ENCODE results near the gene IL25.
"Not testable (repeated sequence)": the region's sequence is repeated elsewhere in the genome, so short reads cannot be mapped to it uniquely, and the experiment has no call there.

IL25 gene

DNA sequence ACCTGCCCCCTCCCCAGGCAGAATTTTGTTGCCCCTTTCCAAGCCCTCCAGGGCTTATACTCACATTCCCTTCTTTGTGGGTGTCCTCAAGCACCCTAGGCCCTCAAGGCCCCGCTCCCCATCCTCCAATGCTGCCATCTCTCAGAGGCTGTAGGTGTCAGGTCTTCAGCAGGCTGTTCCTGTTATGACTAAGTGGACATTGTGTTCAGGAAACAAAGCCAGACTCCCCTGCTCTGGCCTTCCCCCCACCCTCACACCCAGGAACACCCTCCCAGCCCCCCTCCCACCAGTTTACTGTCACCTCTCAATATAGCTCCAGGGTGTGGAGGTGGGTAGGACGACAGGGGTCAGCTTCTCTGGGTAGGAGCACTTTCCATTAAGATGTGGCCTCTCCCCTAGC is 36.9 kb downstream of the IL25 start:
- FAIRE-seq (no peak), DNase-seq (ENCODE audit: low spot score) (no peak)

DNA sequence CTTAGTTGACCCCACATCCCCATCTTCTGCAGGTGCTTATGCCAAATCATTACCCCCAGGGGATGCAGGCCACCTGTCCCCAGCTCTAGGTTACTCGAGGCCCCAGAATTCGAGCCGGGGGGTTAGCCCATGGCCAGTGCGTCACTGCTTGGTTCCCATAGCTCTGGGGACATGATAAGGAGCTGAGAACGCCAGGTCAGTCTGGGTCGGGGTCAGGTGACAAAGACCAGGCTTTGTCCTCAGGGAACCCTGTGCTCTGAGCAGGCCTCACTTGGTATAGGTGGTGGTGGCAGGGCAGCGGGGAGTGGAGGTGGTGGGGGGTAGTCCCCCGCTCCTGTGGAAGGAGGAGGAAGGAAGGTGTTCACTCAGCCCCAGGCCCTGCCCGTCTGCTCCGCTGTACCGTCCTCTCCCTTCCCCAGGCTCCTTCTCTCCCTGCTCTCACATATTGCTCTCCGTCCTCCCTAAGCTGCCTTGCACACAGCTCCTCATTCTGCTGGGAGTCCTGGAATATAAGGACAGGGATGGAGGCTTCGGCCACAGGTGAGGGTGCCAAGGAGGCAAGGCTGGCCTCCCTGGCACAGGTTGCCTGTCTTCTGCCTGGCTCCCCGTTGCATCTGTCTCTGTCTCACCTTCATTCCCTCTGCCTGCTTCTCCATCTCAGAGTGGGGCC is 37.5 kb downstream of the IL25 start:
- DNase-seq (ENCODE audit: low spot score) (no peak), FAIRE-seq (no peak)

DNA sequence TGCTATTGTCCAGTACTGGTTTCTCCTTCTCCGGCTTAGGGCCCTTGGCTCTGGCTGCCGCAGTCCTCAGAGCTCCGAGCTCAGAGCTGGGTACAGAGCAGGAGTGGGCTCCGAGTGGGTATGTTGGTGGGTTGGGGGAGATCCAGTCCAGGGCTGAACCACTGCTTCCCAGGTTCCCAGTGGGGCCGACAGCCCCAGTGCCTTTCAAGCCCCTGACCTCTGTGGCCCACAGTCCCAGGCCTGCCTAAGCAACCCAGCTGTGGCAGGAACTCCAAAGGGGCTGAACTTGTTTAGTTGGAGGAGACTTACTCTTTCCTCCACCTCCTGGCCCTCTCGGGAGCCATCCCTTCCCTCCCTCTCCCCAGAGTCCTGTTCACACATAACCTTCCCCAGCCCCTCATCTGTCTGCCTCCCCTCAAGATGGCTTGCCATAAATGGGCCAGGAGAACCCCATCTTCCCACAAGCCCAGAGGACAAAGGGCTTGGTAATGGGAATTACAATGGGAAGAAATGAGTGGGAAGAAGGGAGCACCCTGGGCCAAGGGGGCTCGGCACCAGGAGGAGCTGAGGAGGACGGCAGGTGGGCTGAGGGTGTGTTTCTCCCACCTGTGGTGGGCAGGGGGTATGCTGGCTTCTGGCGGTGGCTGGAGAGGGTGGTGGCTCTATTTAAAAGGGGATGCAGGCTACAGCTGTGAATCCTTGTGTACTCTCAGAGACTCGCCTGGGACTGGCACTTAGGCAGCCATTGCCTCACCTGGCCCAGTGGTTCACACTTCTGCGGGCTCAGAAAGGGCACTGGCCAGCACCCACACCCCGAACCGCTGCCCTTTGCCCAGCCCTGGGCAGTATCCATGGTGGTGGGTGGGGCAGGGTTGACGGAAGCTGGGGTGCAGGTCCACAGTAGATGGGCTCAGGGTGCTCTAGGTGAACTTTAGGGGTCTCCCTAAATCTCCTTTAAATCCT is 39.2 kb downstream of the IL25 start:
- FAIRE-seq = no peak
- DNase-seq (ENCODE audit: low spot score) = no peak

DNA sequence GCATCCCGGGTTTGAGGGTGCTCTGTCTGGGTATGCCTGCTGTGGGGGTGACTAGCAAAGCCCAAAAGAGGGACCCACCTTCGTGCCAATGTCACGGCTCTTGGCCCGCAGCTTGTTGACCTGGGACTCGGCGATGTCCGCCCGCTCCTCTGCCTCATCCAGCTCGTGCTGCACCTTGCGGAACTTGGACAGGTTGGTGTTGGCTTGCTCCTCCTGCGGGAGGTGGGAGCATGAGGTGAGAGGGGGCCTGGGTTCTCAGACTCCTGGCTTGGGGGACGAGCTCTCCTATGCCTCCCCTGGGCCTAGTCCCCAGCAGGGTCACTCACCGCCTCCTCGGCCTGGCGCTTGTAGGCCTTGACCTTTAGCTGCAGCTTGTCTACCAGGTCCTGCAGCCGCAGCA is 41.1 kb downstream of the IL25 start:
- DNase-seq (ENCODE audit: low spot score) = no peak
- no peak for FAIRE-seq

DNA sequence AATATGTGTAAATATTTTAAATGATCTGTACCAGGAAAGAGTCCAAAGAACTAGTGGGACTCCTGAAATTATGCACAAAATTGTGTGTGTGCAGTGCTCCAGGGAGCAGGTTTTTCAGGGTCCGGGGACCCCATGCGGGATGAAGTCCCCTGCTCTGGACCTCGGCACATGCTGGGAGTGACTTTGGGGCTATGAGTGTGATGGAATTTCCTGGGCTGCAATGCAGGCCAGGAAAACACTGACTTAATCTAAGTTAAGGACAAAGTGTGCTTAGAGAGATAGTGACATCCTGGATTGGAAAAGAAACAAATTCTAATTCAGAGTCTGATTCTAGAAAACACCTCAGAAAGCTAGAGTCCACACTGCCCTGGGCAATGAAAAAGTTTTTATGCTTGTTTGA is 41.6 kb downstream of the IL25 start:
- no peak for DNase-seq (ENCODE audit: low spot score)

DNA sequence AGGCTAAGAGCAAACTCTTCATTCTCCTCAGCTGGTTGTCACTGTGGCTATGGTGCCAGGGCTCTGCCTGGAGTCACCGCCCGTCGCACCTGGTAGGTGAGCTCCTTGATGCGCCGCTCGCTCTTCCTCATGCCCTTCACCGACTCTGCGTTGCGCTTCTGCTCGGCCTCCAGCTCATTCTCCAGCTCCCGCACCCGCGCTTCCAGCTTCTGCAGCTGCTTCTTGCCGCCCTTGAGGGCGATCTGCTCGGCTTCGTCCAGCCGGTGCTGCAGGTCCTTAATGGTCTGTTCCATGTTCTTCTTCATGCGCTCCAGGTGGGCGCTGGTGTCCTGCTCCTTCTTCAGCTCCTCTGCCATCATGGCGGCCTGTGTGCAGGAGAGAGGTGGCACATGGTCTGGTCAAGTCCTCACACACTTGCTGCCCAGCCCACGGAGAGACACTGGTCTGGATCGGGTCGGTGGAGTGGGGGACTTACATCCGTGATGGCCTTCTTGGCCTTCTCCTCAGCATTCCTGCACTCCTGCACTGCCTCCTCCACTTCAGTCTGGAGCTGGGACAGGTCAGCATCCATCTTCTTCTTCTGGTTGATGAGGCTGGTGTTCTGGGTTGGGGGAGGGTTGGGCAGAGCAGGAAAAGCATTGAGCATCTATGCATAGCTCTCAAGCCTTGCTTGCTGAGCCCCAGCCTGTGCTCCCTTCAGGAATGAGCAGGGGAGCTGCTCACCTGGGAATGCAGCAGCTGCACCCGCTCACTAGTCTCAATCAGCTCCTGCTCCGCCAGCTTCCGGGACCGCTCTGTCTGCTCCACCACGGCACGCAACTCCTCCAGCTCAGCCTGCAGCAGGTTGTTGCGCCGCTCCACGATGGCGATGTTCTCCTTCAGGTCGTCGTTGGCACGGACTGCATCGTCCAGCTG is 42.6 kb downstream of the IL25 start:
- no peak for FAIRE-seq
- no peak for DNase-seq (ENCODE audit: low spot score)

More for the DNA sequence above, 41.6 kb downstream of the IL25 start:
- FAIRE-seq = no peak

DNA sequence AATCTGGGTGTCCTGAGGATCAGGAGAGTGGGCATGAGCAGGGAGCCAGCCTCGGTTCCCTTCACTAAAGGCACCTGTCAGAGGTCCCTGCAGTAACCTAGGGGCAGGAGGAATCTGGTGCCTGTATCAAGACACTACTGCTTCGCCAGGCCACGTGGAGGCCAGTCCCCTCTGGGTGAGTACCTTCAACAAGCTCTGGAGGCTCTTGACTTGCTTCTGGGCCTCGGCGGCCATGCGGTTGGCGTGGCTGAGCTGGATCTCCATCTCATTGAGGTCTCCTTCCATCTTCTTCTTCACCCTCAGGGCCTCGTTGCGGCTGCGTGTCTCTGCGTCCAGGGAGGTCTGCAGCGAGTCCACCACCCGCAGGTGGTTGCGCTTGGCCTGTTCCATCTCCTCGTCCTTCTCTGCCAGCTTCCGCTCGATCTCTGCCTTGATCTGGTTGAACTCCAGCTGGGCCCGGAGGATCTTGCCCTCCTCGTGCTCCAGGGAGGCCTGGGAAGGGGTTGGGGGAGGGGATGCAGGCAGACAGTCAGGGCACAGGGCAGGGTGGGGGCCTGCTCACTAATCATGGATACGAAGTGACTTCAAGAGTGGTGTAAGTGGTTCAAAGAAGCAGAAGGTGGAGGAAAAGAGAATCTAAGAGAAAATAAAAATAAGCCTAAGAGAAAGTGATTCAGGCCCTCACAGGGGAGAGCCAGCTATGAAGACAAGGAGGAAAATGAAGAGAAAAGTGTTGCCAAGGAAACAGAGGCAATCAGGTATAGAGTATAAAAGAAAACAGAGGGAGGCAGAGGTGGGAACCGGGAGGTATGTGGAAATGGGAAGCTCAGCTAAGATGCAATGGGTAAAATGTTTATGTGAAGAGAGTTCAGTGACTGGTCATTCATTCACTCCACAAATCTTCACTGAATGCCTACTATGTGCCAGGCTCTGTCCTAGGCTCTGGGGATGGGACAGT is 43.5 kb downstream of the IL25 start:
- FAIRE-seq = no peak

DNA sequence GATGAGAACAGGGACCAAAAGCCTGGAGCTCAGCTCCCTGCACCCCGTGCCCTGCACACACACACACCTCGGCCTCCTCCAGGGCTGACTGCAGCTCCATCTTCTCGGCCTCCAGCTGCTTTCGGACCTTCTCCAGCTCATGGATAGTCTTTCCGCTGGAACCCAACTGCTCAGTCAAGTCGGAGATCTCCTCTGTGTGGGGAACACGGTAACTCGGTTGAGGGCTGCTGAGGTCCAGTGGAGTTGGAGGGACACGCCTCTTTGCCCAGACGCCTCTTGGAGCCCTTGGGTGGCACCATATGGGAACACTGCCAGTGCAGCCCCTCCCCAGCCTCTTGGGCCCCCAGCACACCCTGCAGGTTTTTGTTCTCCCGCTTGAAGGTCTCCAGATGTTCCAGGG is 44.2 kb downstream of the IL25 start:
- FAIRE-seq = no peak
- DNase-seq (ENCODE audit: low spot score) = no peak

More for the DNA sequence above, 43.5 kb downstream of the IL25 start:
- DNase-seq (ENCODE audit: low spot score) = no peak

DNA sequence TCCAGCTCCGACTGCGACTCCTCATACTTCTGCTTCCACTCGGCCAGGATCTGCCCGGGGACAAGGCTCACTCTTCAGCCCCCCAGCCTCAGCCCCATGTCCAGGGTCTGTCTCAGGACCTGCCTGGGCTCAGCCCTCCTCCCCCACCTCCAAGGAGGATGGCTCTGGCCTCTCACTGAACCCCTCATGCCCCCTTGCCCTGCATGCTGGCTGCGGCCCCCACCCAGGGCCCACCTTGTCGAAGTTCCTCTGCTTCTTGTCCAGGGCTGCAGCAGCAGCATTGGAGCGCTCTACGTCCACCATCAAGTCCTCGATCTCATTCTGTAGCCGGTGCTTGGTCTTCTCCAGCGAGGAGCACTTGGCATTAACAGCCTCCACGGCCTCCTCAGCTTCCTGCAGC is 44.7 kb downstream of the IL25 start:
- not testable (repeated sequence) for FAIRE-seq

DNA sequence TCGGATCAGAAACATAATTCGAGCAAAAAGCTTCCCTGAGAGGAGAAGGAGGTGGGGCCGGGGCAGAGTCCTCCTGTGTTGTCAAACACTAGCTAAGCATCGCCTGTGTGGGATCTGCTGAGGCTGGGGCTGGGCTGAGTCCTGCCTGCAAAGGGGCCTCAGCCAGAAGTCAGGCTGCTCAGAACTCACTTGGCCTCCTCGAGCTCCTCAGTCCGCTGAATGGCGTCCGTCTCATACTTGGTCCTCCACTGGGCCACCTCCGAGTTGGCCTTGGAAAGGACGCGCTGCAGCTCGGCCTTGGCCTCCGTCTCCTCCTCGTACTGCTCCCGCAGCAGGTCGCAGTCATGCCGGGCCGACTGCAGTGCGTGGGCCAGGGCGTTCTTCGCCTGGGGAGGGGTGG is 45.4 kb downstream of the IL25 start:
- no peak for DNase-seq (ENCODE audit: low spot score)
- no peak for FAIRE-seq

More for the DNA sequence above, 44.7 kb downstream of the IL25 start:
- DNase-seq (ENCODE audit: low spot score) = not testable (repeated sequence)

DNA sequence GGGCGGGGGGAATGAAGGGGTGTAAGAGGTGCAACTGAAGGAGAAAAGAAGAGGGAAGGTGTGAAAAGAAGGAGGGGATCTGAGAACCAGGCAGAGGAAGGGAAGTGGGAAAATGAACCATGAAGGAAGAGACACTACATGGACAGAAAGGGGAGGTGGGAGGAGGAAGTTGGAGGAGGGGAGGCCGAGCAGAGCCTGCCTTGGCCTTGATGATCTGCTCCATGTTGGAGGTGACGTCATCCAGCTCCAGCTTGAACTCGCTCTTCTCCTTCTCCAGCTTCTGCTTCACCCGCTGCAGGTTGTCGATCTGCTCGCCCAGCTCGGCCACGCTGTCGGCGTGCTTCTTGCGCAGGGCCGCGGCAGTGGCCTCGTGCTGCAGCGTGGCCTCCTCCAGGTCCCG is 47.0 kb downstream of the IL25 start:
- DNase-seq (ENCODE audit: low spot score); FAIRE-seq: not testable (repeated sequence)

DNA sequence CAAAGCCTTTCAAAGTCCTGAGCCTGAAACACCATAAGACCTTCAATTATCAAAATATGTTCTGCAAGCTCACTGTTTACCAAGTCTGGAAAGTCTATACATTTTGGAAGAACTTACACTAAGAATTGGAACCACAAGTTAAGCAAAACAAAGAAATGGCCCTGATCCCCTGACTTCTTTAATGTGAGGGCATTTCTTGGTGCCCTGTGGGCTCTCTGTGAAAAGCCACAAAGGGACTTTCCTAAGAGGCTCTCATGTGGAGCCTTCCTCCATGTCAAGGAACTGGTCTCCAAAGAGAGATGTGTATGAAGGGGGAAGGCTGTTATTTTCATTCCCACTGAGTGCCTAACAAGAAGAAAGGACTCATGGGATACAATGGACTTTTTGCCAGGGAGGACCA is 49.0 kb downstream of the IL25 start:
- FAIRE-seq (no peak), DNase-seq (ENCODE audit: low spot score) (no peak)

DNA sequence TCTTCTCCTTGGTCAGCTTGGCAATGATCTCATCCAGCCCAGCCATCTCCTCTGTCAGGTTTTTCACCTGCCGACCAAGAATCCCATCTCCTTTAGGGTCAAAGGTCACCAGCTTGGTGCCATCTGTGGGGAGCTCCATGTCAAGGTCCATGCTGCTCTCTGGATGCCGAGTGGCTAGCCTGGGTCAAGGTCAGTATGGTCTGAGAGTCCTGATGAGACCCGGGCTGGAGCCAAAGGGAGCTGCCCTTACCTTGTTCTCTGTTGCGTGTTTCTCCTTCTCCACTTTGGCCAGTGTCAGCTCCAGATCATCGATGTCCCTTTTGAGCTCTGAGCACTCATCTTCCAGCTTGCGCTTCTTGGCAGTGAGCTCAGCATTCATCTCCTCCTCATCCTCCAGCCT is 51.0 kb downstream of the IL25 start:
- no peak for DNase-seq (ENCODE audit: low spot score)

DNA sequence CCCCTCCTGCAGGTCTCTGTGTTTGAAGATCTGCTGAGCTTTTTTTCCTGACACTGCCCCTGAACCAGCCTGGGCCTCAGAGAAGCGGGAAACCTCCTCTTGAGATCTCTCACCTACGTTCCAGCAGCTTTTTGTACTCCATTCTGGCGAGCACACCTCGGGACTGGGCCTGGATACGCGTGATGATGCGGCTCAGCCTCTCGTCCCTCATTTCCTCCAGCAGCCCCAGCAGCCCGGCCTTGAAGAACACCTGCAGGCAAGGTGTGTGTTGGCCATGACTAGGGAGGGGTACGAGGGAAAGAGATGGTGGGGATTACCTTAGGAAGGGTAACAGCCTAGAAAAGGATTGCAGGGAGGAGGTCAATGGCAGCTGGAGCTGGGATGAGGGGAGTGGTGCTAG is 52.6 kb downstream of the IL25 start:
- no peak for FAIRE-seq

More for the DNA sequence above, 51.0 kb downstream of the IL25 start:
- no peak for FAIRE-seq

DNA sequence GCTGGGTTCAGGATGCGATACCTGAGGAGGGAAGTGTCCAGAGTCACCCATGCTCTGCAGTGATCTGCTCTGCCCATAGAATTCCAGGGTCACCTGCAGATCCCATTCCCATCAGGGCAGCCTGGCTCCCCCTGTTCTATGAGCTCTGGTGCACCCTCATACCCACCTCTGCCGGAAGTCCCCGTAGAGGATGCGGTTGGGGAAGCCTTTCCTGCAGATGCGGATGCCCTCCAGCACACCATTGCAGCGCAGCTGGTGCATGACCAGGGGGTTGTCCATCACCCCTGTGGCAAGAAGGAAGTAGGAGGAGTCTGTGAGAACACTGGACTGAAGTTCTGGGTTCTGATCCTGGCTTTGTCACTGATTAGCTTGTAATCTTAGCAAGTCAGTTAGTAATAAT is 53.2 kb downstream of the IL25 start:
- FAIRE-seq; DNase-seq (ENCODE audit: low spot score): not testable (repeated sequence)

More for the DNA sequence above, 52.6 kb downstream of the IL25 start:
- no peak for DNase-seq (ENCODE audit: low spot score)

Measured in RCC 7860 (cell line).